HG02759 (cell line): ENCODE data around the gene TMED1.

ENCODE experiments used
- ATAC-seq: cut with Tn5 transposase; IDR thresholded peaks from one replicate; pipeline ENCODE4 v1.9.1; 2021; ENCODE audit warnings: mild to moderate bottlenecking, moderate library complexity; ENCODE audit not compliant: unreplicated experiment

The TMED1 gene

DNA sequence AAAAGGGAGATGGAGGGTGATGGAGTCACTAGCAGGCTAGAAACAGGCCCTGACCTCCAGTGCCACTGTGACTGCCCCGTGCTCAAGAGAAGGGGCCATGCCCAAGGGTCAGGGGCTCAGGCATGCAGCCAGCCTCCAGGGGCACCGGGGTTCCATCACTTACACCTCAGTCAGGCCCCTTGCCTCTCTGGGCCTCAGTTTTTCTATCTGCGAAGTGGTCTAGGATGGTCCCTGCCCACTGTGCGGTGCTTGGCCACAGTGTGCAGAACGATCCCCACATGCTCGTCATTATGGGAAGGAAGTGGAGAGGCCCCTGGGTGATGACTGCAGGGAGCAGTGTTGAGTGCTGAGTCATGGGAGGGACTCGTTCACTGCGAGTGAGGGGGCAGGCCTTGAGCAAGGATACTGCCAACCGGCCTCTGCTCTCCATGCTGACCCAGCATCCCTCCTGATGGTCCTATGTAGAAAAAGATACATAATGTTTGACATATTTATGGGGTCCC is 23.1 kb downstream of the TMED1 start:
- no peak for ATAC-seq

DNA sequence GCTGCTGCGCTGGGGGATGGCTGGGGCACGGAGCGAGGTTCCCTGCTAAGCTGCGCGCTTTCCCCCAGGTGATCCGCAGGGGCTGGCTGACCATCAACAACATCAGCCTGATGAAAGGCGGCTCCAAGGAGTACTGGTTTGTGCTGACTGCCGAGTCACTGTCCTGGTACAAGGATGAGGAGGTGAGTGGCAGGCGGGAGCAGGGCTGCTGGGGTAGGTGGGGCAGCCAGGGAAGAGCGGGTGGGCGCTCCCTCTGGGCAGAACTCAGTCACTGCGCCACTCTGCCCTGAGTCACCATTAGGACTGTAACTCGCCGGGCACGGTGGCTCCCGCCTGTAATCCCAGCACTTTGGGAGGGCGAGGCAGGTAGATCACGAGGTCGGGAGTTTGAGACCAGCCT is 23.8 kb downstream of the TMED1 start:
- no peak for ATAC-seq

DNA sequence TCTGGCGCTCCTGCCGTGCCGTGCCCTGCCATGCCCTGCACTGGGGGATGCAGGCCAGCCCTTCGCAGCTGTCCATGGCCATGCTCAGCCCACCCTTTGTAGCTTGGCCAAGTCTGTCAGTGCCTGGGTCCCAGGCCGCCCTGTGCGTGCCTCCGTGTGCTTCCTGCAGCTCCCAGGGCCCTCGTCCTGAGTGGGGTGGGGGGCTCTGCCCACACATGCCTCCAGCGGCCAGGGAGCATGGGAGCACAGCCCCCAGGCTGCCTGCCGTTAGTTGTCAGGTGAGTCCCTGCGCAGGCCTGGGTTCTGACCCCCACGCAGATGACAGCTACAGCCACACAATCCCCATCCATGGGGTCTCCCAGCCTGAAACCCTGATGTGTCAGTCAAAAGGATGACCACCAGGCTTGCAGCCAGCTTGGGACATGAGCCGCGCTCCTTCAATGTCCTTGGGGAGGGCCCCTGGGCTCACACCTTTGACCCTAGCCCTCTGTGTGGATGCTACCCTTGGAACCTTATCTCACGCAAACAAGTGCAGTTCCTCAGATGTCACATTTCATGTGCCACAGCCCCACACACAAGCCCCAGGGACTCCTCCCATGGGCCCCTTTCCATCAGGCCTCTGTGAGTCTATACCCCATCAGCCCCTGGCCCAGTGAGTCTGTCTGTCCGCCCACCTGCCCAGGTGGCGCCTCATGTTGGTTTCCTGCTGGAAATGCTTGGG is 24.5 kb downstream of the TMED1 start:
- no peak for ATAC-seq

DNA sequence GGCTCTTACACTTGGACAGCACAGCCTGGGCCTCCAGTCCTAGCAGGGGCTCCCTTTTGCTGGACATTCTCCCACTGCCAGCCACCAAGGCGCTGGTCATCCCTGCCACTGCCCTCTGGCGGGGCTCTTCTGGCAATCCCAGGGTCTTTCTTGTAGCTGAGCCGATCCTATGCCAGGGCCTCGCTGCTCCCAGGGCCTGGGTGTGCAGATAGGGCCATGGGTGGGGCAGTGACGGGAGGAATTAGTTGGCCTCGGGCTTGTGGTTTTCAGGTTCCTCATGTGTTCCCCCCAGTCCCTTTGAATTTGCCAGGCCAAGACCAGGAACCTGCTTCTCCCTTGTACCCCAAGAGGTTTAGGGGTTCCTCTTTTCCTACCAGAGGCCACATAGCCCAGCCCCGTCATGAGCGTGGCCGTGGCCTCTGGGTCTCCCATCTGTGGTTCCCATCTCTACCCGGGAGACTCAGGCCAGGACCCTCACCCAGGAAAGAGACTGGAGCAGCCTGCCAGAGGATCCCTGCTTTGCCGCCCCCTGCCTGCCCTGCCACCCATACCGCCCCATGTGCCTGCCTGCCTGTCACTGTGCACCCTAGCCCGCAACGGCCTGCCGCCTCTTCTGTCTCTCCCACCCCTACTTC is 26.2 kb downstream of the TMED1 start:
- ATAC-seq: no peak

DNA sequence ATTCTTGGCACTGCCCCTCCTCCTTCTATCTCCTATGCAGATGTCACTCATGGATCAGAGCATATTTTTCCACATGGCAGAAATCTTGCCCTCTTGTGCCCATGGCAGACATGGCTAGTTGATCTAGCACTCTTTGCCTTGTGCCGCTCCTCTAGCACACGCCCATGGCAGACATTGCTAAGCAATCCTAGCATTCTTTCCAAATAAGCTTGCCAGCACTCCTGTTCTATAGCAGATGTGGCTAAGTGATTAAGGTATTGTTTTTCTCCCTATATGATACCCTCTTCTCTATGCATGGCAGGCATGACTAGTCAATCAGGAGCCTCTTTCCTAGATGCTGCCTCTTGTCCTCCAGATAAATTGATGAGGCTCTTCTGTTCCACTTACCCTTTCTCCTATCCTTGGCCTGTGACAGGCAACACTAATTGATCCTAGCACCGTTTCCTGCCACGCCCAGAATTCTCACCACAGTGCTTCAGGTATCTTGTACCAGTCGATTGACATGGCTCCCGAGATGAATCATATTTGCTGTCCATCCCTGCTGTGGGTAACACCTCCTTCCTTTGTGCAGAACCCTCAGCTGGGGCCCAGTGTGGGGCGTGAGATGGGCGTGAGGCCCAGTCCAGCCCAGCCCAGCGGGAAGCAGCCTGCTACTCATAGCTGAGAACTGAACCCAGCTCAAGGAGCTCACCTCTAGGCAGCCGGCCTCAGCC is 26.9 kb downstream of the TMED1 start:
- ATAC-seq: no peak

DNA sequence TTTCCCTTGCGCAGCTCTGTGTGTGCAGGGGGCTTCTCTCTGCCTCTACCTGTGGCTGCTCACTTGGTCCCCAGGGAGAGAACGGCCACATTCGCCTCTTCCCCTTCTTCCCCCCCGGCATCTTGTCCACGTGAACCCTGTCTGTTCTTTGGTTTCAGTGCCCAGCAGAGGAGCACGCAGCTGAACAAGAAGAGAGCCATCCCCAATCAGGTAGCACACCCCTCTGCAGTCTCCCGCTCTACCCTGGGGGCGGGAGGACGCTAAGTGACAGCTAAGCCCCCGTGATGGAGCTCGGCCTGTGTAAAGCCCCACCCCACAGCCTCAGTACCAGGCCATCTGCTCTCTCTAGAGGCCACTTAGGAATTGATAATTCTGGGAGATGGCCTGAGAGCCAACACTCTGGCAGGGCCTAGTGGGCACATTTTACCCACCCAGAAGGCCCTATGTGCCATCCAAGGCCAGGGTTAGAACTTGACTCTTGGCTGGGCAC is 30.2 kb downstream of the TMED1 start:
- ATAC-seq: no peak

DNA sequence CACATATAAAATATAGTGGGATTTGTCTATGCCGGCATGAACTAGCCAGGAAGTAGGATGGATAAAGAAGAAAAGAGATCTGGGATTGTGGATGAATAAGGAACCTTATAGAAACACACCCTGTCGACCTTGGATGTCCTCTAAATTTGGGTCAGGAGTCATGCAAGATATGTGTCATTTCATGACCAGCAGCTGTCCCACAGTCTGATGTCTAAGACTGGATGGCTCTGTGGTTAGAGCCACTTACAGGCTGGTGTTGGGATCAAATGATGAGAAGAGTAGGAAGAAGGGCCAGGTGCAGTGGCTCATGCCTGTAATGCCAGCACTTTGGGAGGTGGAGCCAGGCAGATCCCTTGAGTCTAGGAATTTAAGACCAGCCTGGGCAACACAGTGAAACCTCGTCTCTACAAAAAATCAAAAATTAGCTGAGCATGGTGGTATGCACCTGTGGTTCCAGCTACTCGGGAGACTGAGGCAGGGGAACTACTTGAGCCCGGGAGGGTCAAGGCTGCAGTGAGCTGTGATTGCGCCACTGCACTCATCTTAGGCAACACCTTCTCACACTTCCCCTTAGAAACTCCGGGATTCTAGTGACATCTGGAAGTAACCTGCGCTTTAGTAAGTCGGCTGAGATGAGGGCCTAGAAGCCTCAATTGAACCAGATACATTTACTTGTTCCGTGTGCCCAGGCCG is 30.8 kb downstream of the TMED1 start:
- no peak for ATAC-seq

DNA sequence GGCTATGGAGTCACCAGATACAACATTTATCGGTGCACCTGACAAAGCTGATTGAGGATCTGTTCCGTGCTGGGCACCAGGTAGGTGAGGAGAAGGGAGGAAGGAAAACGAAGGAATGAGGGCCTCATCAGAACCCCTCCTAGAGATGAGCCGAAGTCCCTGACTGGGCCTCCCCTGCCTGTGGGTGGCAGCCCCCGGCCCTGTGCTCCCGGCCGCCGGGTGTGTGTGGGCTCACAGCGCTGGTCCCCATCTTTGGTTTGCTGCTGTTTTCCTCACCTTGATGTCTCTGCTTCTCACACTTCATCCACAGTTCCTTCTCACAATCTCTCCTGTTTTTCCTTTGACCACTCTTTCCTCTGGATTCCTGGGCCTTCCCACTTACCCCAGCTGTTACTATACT is 32.8 kb downstream of the TMED1 start:
- no peak for ATAC-seq

DNA sequence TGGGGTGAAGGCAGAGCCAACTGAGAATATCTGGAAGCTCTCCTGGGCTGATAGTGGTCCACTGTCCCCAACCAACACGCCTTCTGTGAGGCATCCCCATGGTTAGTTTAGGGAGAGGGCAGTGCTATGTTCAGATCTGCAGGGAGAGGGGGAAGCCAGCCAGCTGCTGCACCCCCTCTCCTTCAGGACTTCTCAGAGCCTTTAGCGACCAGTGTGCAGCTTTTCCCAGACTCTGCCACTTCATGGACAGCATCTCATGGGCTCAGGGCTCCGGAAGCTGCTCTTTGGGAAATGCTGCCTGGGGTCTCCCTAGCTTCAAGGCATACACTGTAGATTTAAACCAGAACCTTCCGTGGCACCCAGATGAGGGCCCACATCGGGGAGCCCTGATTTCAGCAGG is 33.5 kb downstream of the TMED1 start:
- no peak for ATAC-seq

DNA sequence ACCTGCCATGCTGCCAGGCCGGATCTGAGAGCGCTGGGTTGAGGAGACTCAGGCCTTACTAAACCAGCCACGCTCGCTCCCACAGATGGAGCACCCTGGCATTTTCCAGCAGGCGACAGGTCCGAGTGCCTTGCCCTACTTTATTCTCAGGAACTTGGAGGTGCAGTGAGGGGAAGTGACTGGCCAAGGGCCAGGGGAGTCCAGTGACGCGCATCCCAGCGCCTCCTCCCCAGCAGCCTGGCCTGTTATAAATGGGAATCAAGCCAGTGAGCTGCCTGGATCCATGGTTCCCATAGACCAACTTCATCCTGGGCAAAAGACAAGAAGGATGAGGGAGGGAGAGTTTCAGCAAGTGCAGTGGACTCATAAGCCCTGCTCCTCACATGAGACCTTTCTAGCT is 35.5 kb downstream of the TMED1 start:
- no peak for ATAC-seq

DNA sequence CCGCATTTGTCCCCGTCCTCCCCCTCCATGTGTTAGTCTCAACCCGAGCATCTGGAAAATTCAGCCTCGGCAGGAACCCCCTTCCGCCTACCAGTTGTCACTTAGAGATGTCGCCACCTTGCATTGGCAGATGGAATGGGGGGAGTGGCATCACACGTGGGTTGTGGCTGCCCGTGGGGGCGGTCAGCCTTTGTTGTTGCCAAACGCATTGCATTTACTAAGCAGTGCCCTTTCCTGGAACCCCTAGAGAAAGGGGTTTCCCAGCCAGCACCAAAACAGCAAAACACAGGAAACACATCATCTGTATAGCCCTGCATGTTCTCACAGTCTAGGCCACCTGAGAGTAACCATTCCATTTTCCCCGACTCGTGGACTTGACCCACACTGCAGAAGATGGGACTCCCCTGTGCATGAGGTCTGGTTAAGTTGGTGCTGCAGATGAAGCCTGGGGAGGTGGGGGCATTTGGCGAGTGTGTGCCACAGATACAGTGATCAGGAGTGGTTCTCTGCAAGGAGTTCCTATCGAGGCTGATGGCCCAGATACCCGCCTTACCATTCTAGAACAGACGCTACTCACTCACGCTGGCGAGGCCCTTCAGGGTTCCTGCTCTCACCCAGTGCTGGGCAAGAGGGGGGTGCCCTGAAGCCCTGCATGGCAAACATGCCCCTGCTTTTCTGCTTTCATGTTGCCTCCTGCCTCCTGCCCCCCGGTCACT is 38.3 kb downstream of the TMED1 start:
- ATAC-seq: no peak

DNA sequence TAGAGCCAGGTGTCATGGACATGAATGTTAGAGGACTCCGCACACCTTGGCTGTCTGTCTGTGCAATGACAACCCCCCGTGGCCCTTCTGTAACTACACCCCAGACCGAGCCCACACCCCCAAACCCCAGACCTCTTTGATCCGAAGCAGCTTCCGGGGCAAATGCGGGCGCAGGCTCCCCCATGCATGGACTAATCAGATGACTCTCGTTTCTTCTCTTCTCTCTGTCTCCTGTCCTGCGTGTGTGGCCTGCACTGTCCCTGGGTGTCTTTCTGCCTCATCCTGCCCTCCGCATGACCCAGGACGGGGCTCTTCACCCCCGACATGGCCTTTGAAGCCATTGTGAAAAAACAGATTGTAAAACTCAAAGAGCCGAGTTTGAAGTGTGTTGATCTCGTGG is 38.9 kb downstream of the TMED1 start:
- no peak for ATAC-seq

DNA sequence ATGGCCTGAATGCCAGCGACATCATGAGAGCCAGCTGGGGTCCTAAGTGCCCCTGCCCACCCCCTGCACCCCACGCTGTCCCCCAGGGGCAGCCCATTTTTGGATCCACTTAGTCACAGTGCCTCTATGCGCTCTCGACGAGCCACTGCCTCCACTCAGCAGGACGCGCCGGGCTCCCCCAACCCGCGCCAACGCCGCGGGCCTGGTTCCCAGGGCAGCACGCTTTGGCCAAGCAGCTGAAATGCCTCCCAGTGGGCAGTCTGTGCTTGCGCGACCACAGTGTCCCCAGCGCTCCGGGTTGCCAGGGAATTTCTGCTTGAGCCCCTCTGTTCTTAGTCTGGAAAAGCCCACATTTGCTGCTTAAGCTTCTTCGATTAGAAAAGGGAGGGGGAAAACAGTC is 39.4 kb downstream of the TMED1 start:
- no peak for ATAC-seq

DNA sequence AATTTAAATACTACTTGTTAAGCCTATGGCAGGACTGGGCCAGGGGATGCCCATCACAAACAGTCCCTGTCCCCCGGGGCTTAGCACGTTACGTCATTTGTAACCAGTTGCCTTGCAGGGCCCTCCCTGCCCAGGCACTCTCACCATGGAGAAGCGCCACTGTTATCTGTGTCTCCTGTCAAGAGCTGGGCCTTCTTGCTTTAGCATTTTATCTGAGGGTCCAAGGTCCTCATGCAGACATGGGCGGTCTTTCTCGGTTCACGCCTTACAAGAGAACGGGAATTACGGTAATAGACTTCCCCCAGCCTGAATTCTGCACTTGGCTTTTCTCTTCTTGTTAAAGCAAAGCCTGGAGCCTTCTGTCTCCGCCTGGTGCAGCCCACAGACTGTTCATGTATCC is 46.1 kb downstream of the TMED1 start:
- no peak for ATAC-seq

DNA sequence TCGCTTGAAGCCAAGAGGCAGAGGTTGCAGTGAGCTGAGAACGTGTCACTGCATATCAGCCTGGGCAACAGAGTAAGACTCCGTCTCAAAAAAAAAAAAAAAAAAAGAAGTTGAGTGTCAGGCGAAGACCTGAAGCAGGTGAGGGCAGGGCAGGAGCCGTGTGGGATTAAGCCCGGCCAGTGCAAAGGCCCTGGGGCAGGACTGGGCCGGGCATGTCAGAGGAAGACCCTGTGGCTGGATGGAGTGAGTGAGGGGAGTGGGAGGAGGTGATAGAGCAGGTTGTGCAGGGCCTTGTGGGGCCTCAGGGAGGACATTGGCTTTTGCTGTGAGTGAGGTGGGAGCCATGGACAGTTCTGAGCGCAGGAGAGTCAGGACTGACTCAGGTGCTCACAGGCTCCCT is 47.9 kb downstream of the TMED1 start:
- ATAC-seq: no peak

DNA sequence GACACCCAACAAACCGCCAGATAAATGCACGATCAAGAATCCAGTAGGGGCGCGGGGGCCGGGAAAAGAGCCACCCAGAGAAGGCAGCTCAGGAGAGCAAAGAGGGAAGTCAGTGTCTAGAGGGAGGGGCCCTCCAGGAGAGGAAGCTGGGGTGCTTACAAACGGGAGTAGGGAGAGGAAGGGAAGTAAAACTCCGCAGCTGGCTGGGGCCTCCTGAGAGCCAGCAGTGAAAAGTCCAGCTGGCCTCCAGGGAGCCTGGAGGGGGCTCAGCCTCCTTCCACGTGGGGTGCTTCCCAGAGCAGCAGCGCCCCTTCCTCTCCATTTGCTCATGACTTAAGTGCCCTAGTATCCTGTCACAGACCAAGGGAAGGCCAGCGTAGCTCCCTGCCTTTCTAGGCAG is 51.8 kb downstream of the TMED1 start:
- ATAC-seq: no peak

DNA sequence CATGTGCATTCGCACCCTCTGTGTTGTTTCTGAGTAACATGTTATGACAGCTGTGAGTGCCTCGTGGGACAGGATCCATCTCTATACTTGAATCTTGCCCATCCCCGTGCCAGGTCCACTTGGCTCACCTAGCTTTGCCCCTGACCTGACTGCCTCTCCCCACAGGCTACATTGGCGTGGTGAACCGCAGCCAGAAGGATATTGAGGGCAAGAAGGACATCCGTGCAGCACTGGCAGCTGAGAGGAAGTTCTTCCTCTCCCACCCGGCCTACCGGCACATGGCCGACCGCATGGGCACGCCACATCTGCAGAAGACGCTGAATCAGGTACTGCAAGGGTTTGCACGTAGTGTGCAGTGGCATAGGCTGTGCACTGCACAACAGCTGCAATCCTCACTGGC is 53.2 kb downstream of the TMED1 start:
- no peak for ATAC-seq
